ENCODE results near the gene TRABD. TPM values are rescaled to one million over a fixed set of nuclear protein-coding genes. Genes with fewer than 3 reads are reported as not detected.

TRABD gene
- total RNA-seq, 1 donor from 2014 or later: 21.0 TPM

GRCh38 chr22:50140615-50141014 lies 45.1 kb upstream of the TRABD start:
- Histone ChIP-seq H3K4me1 (peaks cover 7% of the 10 kb centered on the region), H3K27ac (replicated peaks) (no peak overlapping the region), H3K9me3 (replicated peaks) (no peaks in the 10 kb centered on the region), H3K4me3 (no peak overlapping the region), H3K36me3 (no peaks in the 10 kb centered on the region), H3K27me3 (ENCODE audit: low read depth) (peaks cover 61% of the 10 kb centered on the region)
- no peak for DNase-seq
- no peak for TF ChIP-seq CTCF (IDR thresholded peaks at IDR 0.05; ENCODE audit: borderline replicate concordance)
- intact Hi-C loops (cut with micrococcal nuclease): no loop called here

GRCh38 chr22:50141462-50141861 lies 44.3 kb upstream of the TRABD start:
- no peaks in the 10 kb centered on the region for H3K36me3 ChIP-seq
- intact Hi-C loops (cut with micrococcal nuclease): no loop called here
- peaks cover 4% of the 10 kb centered on the region for H3K4me1 ChIP-seq
- no peak for DNase-seq
- no peaks in the 10 kb centered on the region for H3K9me3 ChIP-seq (replicated peaks)
- no peak overlapping the region for H3K4me3 ChIP-seq
- no peak for TF ChIP-seq CTCF (IDR thresholded peaks at IDR 0.05; ENCODE audit: borderline replicate concordance)
- H3K27ac ChIP-seq (replicated peaks): no peak overlapping the region
- peaks cover 69% of the 10 kb centered on the region for H3K27me3 ChIP-seq (ENCODE audit: low read depth)

- no peak for DNase-seq
- H3K27me3 ChIP-seq (ENCODE audit: low read depth): peaks cover 70% of the 10 kb centered on the region
- TF ChIP-seq CTCF (IDR thresholded peaks at IDR 0.05; ENCODE audit: borderline replicate concordance): no peak
- intact Hi-C loops (cut with micrococcal nuclease): no loop called here
- H3K27ac ChIP-seq (replicated peaks): no peak overlapping the region
- H3K4me1 ChIP-seq: no peaks in the 10 kb centered on the region
- H3K36me3 ChIP-seq: no peaks in the 10 kb centered on the region
- H3K9me3 ChIP-seq (replicated peaks): no peaks in the 10 kb centered on the region
- H3K4me3 ChIP-seq: no peak overlapping the region
These were observed 43.8 kb upstream of the TRABD start for GRCh38 chr22:50141891-50142363.

GRCh38 chr22:50143096-50143495 lies 42.6 kb upstream of the TRABD start:
- Histone ChIP-seq H3K27ac (replicated peaks) (no peak overlapping the region), H3K36me3 (no peaks in the 10 kb centered on the region), H3K27me3 (ENCODE audit: low read depth) (peaks cover 70% of the 10 kb centered on the region), H3K4me3 (no peak overlapping the region), H3K4me1 (no peaks in the 10 kb centered on the region), H3K9me3 (replicated peaks) (no peaks in the 10 kb centered on the region)
- intact Hi-C loops (cut with micrococcal nuclease): no loop called here
- no peak for DNase-seq
- no peak for TF ChIP-seq CTCF (IDR thresholded peaks at IDR 0.05; ENCODE audit: borderline replicate concordance)

GRCh38 chr22:50144005-50144614 lies 41.6 kb upstream of the TRABD start:
- no peak overlapping the region for H3K27ac ChIP-seq (replicated peaks)
- no peak for DNase-seq
- no peaks in the 10 kb centered on the region for H3K4me1 ChIP-seq
- no peak overlapping the region for H3K4me3 ChIP-seq
- no peaks in the 10 kb centered on the region for H3K9me3 ChIP-seq (replicated peaks)
- no peaks in the 10 kb centered on the region for H3K36me3 ChIP-seq
- intact Hi-C loops (cut with micrococcal nuclease): no loop called here
- no peak for TF ChIP-seq CTCF (IDR thresholded peaks at IDR 0.05; ENCODE audit: borderline replicate concordance)
- peaks cover 68% of the 10 kb centered on the region for H3K27me3 ChIP-seq (ENCODE audit: low read depth)
